ENCODE measurements around the gene PLA2G2D. TPM values are rescaled to one million over a fixed set of nuclear protein-coding genes. Genes with fewer than 3 reads are reported as not detected.
A peak's percentile ranks its signal among the peaks of the same experiment; 100 is the strongest.
"Not testable (repeated sequence)": the region's sequence is repeated elsewhere in the genome, so short reads cannot be mapped to it uniquely, and the experiment has no call there.

Gene PLA2G2D
- polyA plus RNA-seq, 4 donors, result 0.40 to 0.41 TPM; not detected in 2

- Histone ChIP-seq H3K4me1 (ENCODE audit: control insufficient read depth in 3 of 3, insufficient read depth in 2 of 3, low read depth in 1 of 3, low read length in 2 of 3) (no peaks in the 10 kb centered on the region), H3K27me3 (ENCODE audit: control insufficient read depth in 3 of 3, insufficient read depth in 3 of 3, low read length in 3 of 3) (no peaks in the 10 kb centered on the region), H3K27ac (ENCODE audit: low read depth in 1 of 3, low read length in 2 of 3) (no peak within 1 kb of the TSS), H3K4me3 (ENCODE audit: low read depth in 1 of 3, low read length in 3 of 3) (no peak within 1 kb of the TSS), H3K36me3 (ENCODE audit: control insufficient read depth in 3 of 3, insufficient read depth in 2 of 3, low read depth in 1 of 3, low read length in 3 of 3) (no peaks in the 10 kb centered on the region), H3K9me3 (ENCODE audit: control insufficient read depth in 2 of 2, insufficient read depth in 1 of 2, low read depth in 1 of 2, low read length in 1 of 2) (no peaks in the 10 kb centered on the region)
- 86 to 89% (median 89%) methylated on average over 9 of the region's 9 CpGs for WGBS, 3 donors
- FAIRE-seq, result no peak
- DNase-seq, result no peak
Measured at GRCh38 chr1:20138961-20139550, 19.7 kb upstream of the PLA2G2D start, which contains the start of gene PLA2G2F. TSS of gene PLA2G2F (plus strand) at chr1:20139323. CDS start at chr1:20139428, 105 bp downstream.

- H3K4me1 ChIP-seq (ENCODE audit: control insufficient read depth in 3 of 3, insufficient read depth in 2 of 3, low read depth in 1 of 3, low read length in 2 of 3), result no peaks in the 10 kb centered on the region
- no peak overlapping the region for H3K4me3 ChIP-seq (ENCODE audit: low read depth in 1 of 3, low read length in 3 of 3)
- 89 to 90% (median 90%) methylated on average over 6 of the region's 6 CpGs for WGBS, 3 donors
- no peaks in the 10 kb centered on the region for H3K27me3 ChIP-seq (ENCODE audit: control insufficient read depth in 3 of 3, insufficient read depth in 3 of 3, low read length in 3 of 3)
- no peak for DNase-seq
- H3K27ac ChIP-seq (ENCODE audit: low read depth in 1 of 3, low read length in 2 of 3), result no peak overlapping the region
- H3K36me3 ChIP-seq (ENCODE audit: control insufficient read depth in 3 of 3, insufficient read depth in 2 of 3, low read depth in 1 of 3, low read length in 3 of 3), result no peaks in the 10 kb centered on the region
- H3K9me3 ChIP-seq (ENCODE audit: control insufficient read depth in 2 of 2, insufficient read depth in 1 of 2, low read depth in 1 of 2, low read length in 1 of 2), result no peaks in the 10 kb centered on the region
- FAIRE-seq, result no peak
Measured at GRCh38 chr1:20138346-20138745, 19.0 kb upstream of the PLA2G2D start.

DNA sequence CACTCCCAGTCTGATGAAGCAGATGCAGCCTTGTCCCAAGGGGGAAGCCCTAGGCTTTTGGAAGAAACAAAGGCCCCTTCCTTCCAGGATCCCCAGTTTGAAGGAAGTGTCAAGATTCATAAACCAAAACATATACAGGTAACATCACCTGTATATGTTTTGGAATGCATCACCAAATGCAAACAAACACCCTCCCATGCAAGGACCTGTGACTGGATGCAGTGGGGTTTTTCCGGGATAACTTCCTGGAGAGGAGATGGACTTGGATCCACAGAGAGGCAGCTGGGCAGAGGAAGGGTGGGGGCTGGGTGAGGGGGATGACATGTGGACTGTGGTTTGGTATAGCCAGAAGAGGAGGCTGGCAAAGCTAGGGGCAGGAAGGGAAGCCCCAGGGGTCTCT, 18.3 kb upstream of the PLA2G2D start:
- Histone ChIP-seq H3K9me3 (ENCODE audit: control insufficient read depth in 2 of 2, insufficient read depth in 1 of 2, low read depth in 1 of 2, low read length in 1 of 2) (no peaks in the 10 kb centered on the region), H3K27me3 (ENCODE audit: control insufficient read depth in 3 of 3, insufficient read depth in 3 of 3, low read length in 3 of 3) (no peaks in the 10 kb centered on the region), H3K36me3 (ENCODE audit: control insufficient read depth in 3 of 3, insufficient read depth in 2 of 3, low read depth in 1 of 3, low read length in 3 of 3) (no peaks in the 10 kb centered on the region), H3K27ac (ENCODE audit: low read depth in 1 of 3, low read length in 2 of 3) (no peak overlapping the region), H3K4me3 (ENCODE audit: low read depth in 1 of 3, low read length in 3 of 3) (no peak overlapping the region), H3K4me1 (ENCODE audit: control insufficient read depth in 3 of 3, insufficient read depth in 2 of 3, low read depth in 1 of 3, low read length in 2 of 3) (no peaks in the 10 kb centered on the region)
- 20 to 54% (median 32%) methylated on average over 1 of the region's 1 CpG for WGBS, 3 donors
- DNase-seq (peak; percentile 17 to 36), FAIRE-seq (no peak)

- Histone ChIP-seq H3K36me3 (ENCODE audit: control insufficient read depth in 3 of 3, insufficient read depth in 2 of 3, low read depth in 1 of 3, low read length in 3 of 3) (no peaks in the 10 kb centered on the region), H3K4me1 (ENCODE audit: control insufficient read depth in 3 of 3, insufficient read depth in 2 of 3, low read depth in 1 of 3, low read length in 2 of 3) (no peaks in the 10 kb centered on the region), H3K27ac (ENCODE audit: low read depth in 1 of 3, low read length in 2 of 3) (no peak overlapping the region), H3K27me3 (ENCODE audit: control insufficient read depth in 3 of 3, insufficient read depth in 3 of 3, low read length in 3 of 3) (no peaks in the 10 kb centered on the region), H3K9me3 (ENCODE audit: control insufficient read depth in 2 of 2, insufficient read depth in 1 of 2, low read depth in 1 of 2, low read length in 1 of 2) (no peaks in the 10 kb centered on the region), H3K4me3 (ENCODE audit: low read depth in 1 of 3, low read length in 3 of 3) (no peak overlapping the region)
- FAIRE-seq, result no peak
- DNase-seq, result no peak
- 82 to 90% (median 89%) methylated on average over 4 of the region's 4 CpGs for WGBS, 3 donors
Measured at GRCh38 chr1:20137055-20137454, 17.7 kb upstream of the PLA2G2D start.

- H3K9me3 ChIP-seq (ENCODE audit: control insufficient read depth in 2 of 2, insufficient read depth in 1 of 2, low read depth in 1 of 2, low read length in 1 of 2), result no peaks in the 10 kb centered on the region
- no peaks in the 10 kb centered on the region for H3K36me3 ChIP-seq (ENCODE audit: control insufficient read depth in 3 of 3, insufficient read depth in 2 of 3, low read depth in 1 of 3, low read length in 3 of 3)
- DNase-seq (no peak), FAIRE-seq (no peak)
- H3K4me1 ChIP-seq (ENCODE audit: control insufficient read depth in 3 of 3, insufficient read depth in 2 of 3, low read depth in 1 of 3, low read length in 2 of 3), result no peaks in the 10 kb centered on the region
- H3K4me3 ChIP-seq (ENCODE audit: low read depth in 1 of 3, low read length in 3 of 3), result no peak overlapping the region
- H3K27ac ChIP-seq (ENCODE audit: low read depth in 1 of 3, low read length in 2 of 3), result no peak overlapping the region
- H3K27me3 ChIP-seq (ENCODE audit: control insufficient read depth in 3 of 3, insufficient read depth in 3 of 3, low read length in 3 of 3), result no peaks in the 10 kb centered on the region
- WGBS, 3 donors, result 94 to 96% (median 96%) methylated on average over 3 of the region's 3 CpGs
Measured at GRCh38 chr1:20136249-20136648, 16.9 kb upstream of the PLA2G2D start.

GRCh38 chr1:20134995-20135394, 15.7 kb upstream of the PLA2G2D start:
- no peaks in the 10 kb centered on the region for H3K9me3 ChIP-seq (ENCODE audit: control insufficient read depth in 2 of 2, insufficient read depth in 1 of 2, low read depth in 1 of 2, low read length in 1 of 2)
- 83 to 95% (median 93%) methylated on average over 3 of the region's 3 CpGs for WGBS, 3 donors
- H3K36me3 ChIP-seq (ENCODE audit: control insufficient read depth in 3 of 3, insufficient read depth in 2 of 3, low read depth in 1 of 3, low read length in 3 of 3), result no peaks in the 10 kb centered on the region
- no peaks in the 10 kb centered on the region for H3K4me1 ChIP-seq (ENCODE audit: control insufficient read depth in 3 of 3, insufficient read depth in 2 of 3, low read depth in 1 of 3, low read length in 2 of 3)
- H3K4me3 ChIP-seq (ENCODE audit: low read depth in 1 of 3, low read length in 3 of 3), result no peak overlapping the region
- H3K27me3 ChIP-seq (ENCODE audit: control insufficient read depth in 3 of 3, insufficient read depth in 3 of 3, low read length in 3 of 3), result no peaks in the 10 kb centered on the region
- FAIRE-seq, result no peak
- no peak for DNase-seq
- no peak overlapping the region for H3K27ac ChIP-seq (ENCODE audit: low read depth in 1 of 3, low read length in 2 of 3)

- H3K36me3 ChIP-seq (ENCODE audit: control insufficient read depth in 3 of 3, insufficient read depth in 2 of 3, low read depth in 1 of 3, low read length in 3 of 3); H3K27me3 ChIP-seq (ENCODE audit: control insufficient read depth in 3 of 3, insufficient read depth in 3 of 3, low read length in 3 of 3); DNase-seq; FAIRE-seq; H3K27ac ChIP-seq (ENCODE audit: low read depth in 1 of 3, low read length in 2 of 3); H3K9me3 ChIP-seq (ENCODE audit: control insufficient read depth in 2 of 2, insufficient read depth in 1 of 2, low read depth in 1 of 2, low read length in 1 of 2); H3K4me3 ChIP-seq (ENCODE audit: low read depth in 1 of 3, low read length in 3 of 3); H3K4me1 ChIP-seq (ENCODE audit: control insufficient read depth in 3 of 3, insufficient read depth in 2 of 3, low read depth in 1 of 3, low read length in 2 of 3): not testable (repeated sequence)
- 91 to 95% (median 94%) methylated on average over 3 of the region's 3 CpGs for WGBS, 3 donors
Measured at GRCh38 chr1:20130518-20130917, 11.2 kb upstream of the PLA2G2D start.

- FAIRE-seq (no peak), DNase-seq (no peak)
- H3K36me3 ChIP-seq (ENCODE audit: control insufficient read depth in 3 of 3, insufficient read depth in 2 of 3, low read depth in 1 of 3, low read length in 3 of 3), result no peaks in the 10 kb centered on the region
- no peaks in the 10 kb centered on the region for H3K27me3 ChIP-seq (ENCODE audit: control insufficient read depth in 3 of 3, insufficient read depth in 3 of 3, low read length in 3 of 3)
- H3K4me3 ChIP-seq (ENCODE audit: low read depth in 1 of 3, low read length in 3 of 3), result no peak overlapping the region
- no peak overlapping the region for H3K27ac ChIP-seq (ENCODE audit: low read depth in 1 of 3, low read length in 2 of 3)
- H3K4me1 ChIP-seq (ENCODE audit: control insufficient read depth in 3 of 3, insufficient read depth in 2 of 3, low read depth in 1 of 3, low read length in 2 of 3), result no peaks in the 10 kb centered on the region
- peaks cover 0 to 3% of the 10 kb centered on the region in 2 donors for H3K9me3 ChIP-seq (ENCODE audit: control insufficient read depth in 2 of 2, insufficient read depth in 1 of 2, low read depth in 1 of 2, low read length in 1 of 2)
- WGBS, 3 donors, result 93 to 95% (median 95%) methylated on average over 10 of the region's 10 CpGs
Measured at GRCh38 chr1:20126806-20127440, 7.6 kb upstream of the PLA2G2D start.
